ENCODE data around the gene APOL3.
"Not testable (repeated sequence)": the region's sequence is repeated elsewhere in the genome, so short reads cannot be mapped to it uniquely, and the experiment has no call there.

Gene APOL3

GRCh38 chr22:36143956-36144355 is 16.6 kb downstream of the APOL3 start:
- H3K4me3 ChIP-seq (ENCODE audit: low read length, poor library complexity, severe bottlenecking) = no peak overlapping the region
- no peaks in the 10 kb centered on the region for H3K79me2 ChIP-seq (ENCODE audit: insufficient read depth, low read length)
- no peak overlapping the region for H3K9ac ChIP-seq (ENCODE audit: low read depth, low read length, poor library complexity, severe bottlenecking)
- H3K4me2 ChIP-seq (ENCODE audit: low read depth, low read length, poor library complexity, severe bottlenecking) = no peak overlapping the region
- no peaks in the 10 kb centered on the region for H3K9me3 ChIP-seq (ENCODE audit: insufficient read depth, low read depth, low read length)
- no peaks in the 10 kb centered on the region for H4K20me1 ChIP-seq (ENCODE audit: insufficient read depth, low read length, poor library complexity, severe bottlenecking)
- no peaks in the 10 kb centered on the region for H3K9me2 ChIP-seq (replicated peaks; ENCODE audit: low read depth, low read length)
- no peaks in the 10 kb centered on the region for H3F3A ChIP-seq (ENCODE audit: low read depth)
- no peaks in the 10 kb centered on the region for H3K27me3 ChIP-seq (ENCODE audit: insufficient read depth, low read length, poor library complexity, severe bottlenecking)
- no peak for TF ChIP-seq CTCF (conservative IDR thresholded peaks at IDR 0.05; ENCODE audit: low read length)
- no peak for TF ChIP-seq EZH2phosphoT487 (IDR thresholded peaks at IDR 0.05; ENCODE audit: borderline replicate concordance)
- H3K36me3 ChIP-seq (ENCODE audit: insufficient read depth, low read length) = no peaks in the 10 kb centered on the region
- peaks cover 15% of the 10 kb centered on the region for H3K4me1 ChIP-seq (ENCODE audit: insufficient read depth, low read length, poor library complexity, severe bottlenecking)
- no peak overlapping the region for H2AFZ ChIP-seq (ENCODE audit: low read length)

GRCh38 chr22:36143066-36143815 is 17.3 kb downstream of the APOL3 start:
- H3K79me2 ChIP-seq (ENCODE audit: insufficient read depth, low read length) = no peaks in the 10 kb centered on the region
- H3F3A ChIP-seq (ENCODE audit: low read depth) = no peaks in the 10 kb centered on the region
- H3K4me3 ChIP-seq (ENCODE audit: low read length, poor library complexity, severe bottlenecking) = no peak overlapping the region
- H3K9me2 ChIP-seq (replicated peaks; ENCODE audit: low read depth, low read length) = no peaks in the 10 kb centered on the region
- no peak overlapping the region for H3K4me2 ChIP-seq (ENCODE audit: low read depth, low read length, poor library complexity, severe bottlenecking)
- H4K20me1 ChIP-seq (ENCODE audit: insufficient read depth, low read length, poor library complexity, severe bottlenecking) = no peaks in the 10 kb centered on the region
- H3K9ac ChIP-seq (ENCODE audit: low read depth, low read length, poor library complexity, severe bottlenecking) = no peak overlapping the region
- peaks cover 15% of the 10 kb centered on the region for H3K4me1 ChIP-seq (ENCODE audit: insufficient read depth, low read length, poor library complexity, severe bottlenecking)
- TF ChIP-seq CTCF (conservative IDR thresholded peaks at IDR 0.05; ENCODE audit: low read length) = no peak
- TF ChIP-seq EZH2phosphoT487 (IDR thresholded peaks at IDR 0.05; ENCODE audit: borderline replicate concordance) = no peak
- H3K9me3 ChIP-seq (ENCODE audit: insufficient read depth, low read depth, low read length) = no peaks in the 10 kb centered on the region
- H2AFZ ChIP-seq (ENCODE audit: low read length) = no peak overlapping the region
- H3K27me3 ChIP-seq (ENCODE audit: insufficient read depth, low read length, poor library complexity, severe bottlenecking) = no peaks in the 10 kb centered on the region
- no peaks in the 10 kb centered on the region for H3K36me3 ChIP-seq (ENCODE audit: insufficient read depth, low read length)

DNA sequence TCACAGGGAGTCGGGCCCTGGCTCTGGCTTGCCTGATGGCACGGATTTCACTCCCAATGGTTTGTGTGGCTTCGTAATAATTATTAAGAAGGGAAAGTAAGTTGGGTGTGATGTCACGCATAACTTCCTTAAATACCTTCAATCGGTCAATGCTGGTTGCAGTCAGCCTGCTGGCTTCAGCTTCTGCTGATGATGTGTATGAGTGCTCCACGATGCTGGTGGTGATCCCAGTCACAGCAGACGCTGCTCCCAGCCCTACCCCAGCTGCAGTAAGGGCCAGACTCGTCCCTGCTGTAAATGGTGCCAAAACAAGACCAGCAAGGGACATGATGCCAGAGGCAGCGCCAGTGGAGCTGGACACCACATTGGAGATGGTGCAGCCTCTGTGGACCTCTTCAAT is 19.1 kb downstream of the APOL3 start:
- H3K36me3 ChIP-seq (ENCODE audit: insufficient read depth, low read length) = no peaks in the 10 kb centered on the region
- H3F3A ChIP-seq (ENCODE audit: low read depth) = no peaks in the 10 kb centered on the region
- no peaks in the 10 kb centered on the region for H4K20me1 ChIP-seq (ENCODE audit: insufficient read depth, low read length, poor library complexity, severe bottlenecking)
- H3K79me2 ChIP-seq (ENCODE audit: insufficient read depth, low read length) = no peaks in the 10 kb centered on the region
- no peak overlapping the region for H3K4me2 ChIP-seq (ENCODE audit: low read depth, low read length, poor library complexity, severe bottlenecking)
- no peak for TF ChIP-seq CTCF (conservative IDR thresholded peaks at IDR 0.05; ENCODE audit: low read length)
- no peak for TF ChIP-seq EZH2phosphoT487 (IDR thresholded peaks at IDR 0.05; ENCODE audit: borderline replicate concordance)
- H3K9me3 ChIP-seq (ENCODE audit: insufficient read depth, low read depth, low read length) = no peaks in the 10 kb centered on the region
- H3K9ac ChIP-seq (ENCODE audit: low read depth, low read length, poor library complexity, severe bottlenecking) = no peak overlapping the region
- H3K4me1 ChIP-seq (ENCODE audit: insufficient read depth, low read length, poor library complexity, severe bottlenecking) = peaks cover 12% of the 10 kb centered on the region
- H3K27me3 ChIP-seq (ENCODE audit: insufficient read depth, low read length, poor library complexity, severe bottlenecking) = no peaks in the 10 kb centered on the region
- H3K4me3 ChIP-seq (ENCODE audit: low read length, poor library complexity, severe bottlenecking) = no peak overlapping the region
- no peak overlapping the region for H2AFZ ChIP-seq (ENCODE audit: low read length)
- H3K9me2 ChIP-seq (replicated peaks; ENCODE audit: low read depth, low read length) = no peaks in the 10 kb centered on the region

GRCh38 chr22:36138709-36139108 is 21.8 kb downstream of the APOL3 start:
- not testable (repeated sequence) for H3K9me3 ChIP-seq (ENCODE audit: insufficient read depth, low read depth, low read length); H3K9ac ChIP-seq (ENCODE audit: low read depth, low read length, poor library complexity, severe bottlenecking); H3K9me2 ChIP-seq (replicated peaks; ENCODE audit: low read depth, low read length); H4K20me1 ChIP-seq (ENCODE audit: insufficient read depth, low read length, poor library complexity, severe bottlenecking); H3K36me3 ChIP-seq (ENCODE audit: insufficient read depth, low read length); H3K4me2 ChIP-seq (ENCODE audit: low read depth, low read length, poor library complexity, severe bottlenecking); H3K27me3 ChIP-seq (ENCODE audit: insufficient read depth, low read length, poor library complexity, severe bottlenecking); H2AFZ ChIP-seq (ENCODE audit: low read length); H3K79me2 ChIP-seq (ENCODE audit: insufficient read depth, low read length); H3K4me1 ChIP-seq (ENCODE audit: insufficient read depth, low read length, poor library complexity, severe bottlenecking); H3K4me3 ChIP-seq (ENCODE audit: low read length, poor library complexity, severe bottlenecking); H3F3A ChIP-seq (ENCODE audit: low read depth)
